ENCODE results near the gene AGBL1. TPM values are rescaled to one million over a fixed set of nuclear protein-coding genes. Genes with fewer than 3 reads are reported as not detected.

AGBL1 gene
- total RNA-seq, 4 donors from 2014 or later: 0.40 TPM; not detected in 3

- TF ChIP-seq, protein P1, sequence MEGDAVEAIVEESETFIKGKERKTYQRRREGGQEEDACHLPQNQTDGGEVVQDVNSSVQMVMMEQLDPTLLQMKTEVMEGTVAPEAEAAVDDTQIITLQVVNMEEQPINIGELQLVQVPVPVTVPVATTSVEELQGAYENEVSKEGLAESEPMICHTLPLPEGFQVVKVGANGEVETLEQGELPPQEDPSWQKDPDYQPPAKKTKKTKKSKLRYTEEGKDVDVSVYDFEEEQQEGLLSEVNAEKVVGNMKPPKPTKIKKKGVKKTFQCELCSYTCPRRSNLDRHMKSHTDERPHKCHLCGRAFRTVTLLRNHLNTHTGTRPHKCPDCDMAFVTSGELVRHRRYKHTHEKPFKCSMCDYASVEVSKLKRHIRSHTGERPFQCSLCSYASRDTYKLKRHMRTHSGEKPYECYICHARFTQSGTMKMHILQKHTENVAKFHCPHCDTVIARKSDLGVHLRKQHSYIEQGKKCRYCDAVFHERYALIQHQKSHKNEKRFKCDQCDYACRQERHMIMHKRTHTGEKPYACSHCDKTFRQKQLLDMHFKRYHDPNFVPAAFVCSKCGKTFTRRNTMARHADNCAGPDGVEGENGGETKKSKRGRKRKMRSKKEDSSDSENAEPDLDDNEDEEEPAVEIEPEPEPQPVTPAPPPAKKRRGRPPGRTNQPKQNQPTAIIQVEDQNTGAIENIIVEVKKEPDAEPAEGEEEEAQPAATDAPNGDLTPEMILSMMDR (IDR thresholded peaks at IDR 0.05): no peak
- no peak for TF ChIP-seq POLR2A (IDR thresholded peaks at IDR 0.05)
- no peak for DNase-seq
- Histone ChIP-seq H3K9me3 (no peaks in the 10 kb centered on the region), H3K4me1 (no peaks in the 10 kb centered on the region), H3K36me3 (no peaks in the 10 kb centered on the region), H3K4me3 (no peak overlapping the region), H3K27ac (no peak overlapping the region), H3K27me3 (no peaks in the 10 kb centered on the region)
These were observed 328.6 kb downstream of the AGBL1 start for GRCh38 chr15:86408261-86408660.

GRCh38 chr15:86411916-86412315 is 332.2 kb downstream of the AGBL1 start:
- Histone ChIP-seq H3K27me3 (no peaks in the 10 kb centered on the region), H3K9me3 (no peaks in the 10 kb centered on the region), H3K4me3 (no peak overlapping the region), H3K36me3 (no peaks in the 10 kb centered on the region), H3K27ac (no peak overlapping the region), H3K4me1 (no peaks in the 10 kb centered on the region)
- DNase-seq: no peak
- TF ChIP-seq POLR2A (IDR thresholded peaks at IDR 0.05): no peak
- TF ChIP-seq, protein P1 (IDR thresholded peaks at IDR 0.05): no peak

DNA sequence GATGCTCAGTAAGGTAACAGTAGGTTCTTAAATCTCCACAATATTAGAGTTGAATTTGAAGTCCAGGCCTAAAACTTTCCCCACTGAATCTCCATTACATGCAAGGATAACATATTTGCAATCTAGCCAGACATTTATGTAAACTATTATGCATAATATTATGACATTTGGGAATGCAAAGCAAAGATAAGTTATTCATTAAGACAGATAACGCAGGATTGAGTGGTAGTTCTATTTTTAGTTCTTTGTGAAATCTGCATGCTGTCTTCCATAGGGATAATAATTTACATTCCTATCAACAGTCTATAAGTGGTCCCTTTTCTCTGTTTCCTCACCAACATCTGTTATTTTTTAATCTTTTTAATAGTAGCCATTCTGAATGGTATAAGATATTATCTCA is 333.5 kb downstream of the AGBL1 start:
- Histone ChIP-seq H3K36me3 (no peaks in the 10 kb centered on the region), H3K4me1 (no peaks in the 10 kb centered on the region), H3K9me3 (no peaks in the 10 kb centered on the region), H3K27ac (no peak overlapping the region), H3K4me3 (no peak overlapping the region), H3K27me3 (no peaks in the 10 kb centered on the region)
- no peak for DNase-seq
- TF ChIP-seq, protein P1 (IDR thresholded peaks at IDR 0.05): no peak

GRCh38 chr15:86425746-86426145 is 346.1 kb downstream of the AGBL1 start:
- Histone ChIP-seq H3K4me3 (no peak overlapping the region), H3K27me3 (no peaks in the 10 kb centered on the region), H3K4me1 (no peaks in the 10 kb centered on the region), H3K27ac (no peak overlapping the region), H3K36me3 (no peaks in the 10 kb centered on the region), H3K9me3 (no peaks in the 10 kb centered on the region)
- TF ChIP-seq, protein P1 (IDR thresholded peaks at IDR 0.05): no peak
- TF ChIP-seq POLR2A (IDR thresholded peaks at IDR 0.05): no peak
- DNase-seq: no peak

GRCh38 chr15:86432861-86433260 is 353.2 kb downstream of the AGBL1 start:
- no peak for TF ChIP-seq POLR2A (IDR thresholded peaks at IDR 0.05)
- TF ChIP-seq, protein P1 (IDR thresholded peaks at IDR 0.05): no peak
- Histone ChIP-seq H3K27me3 (no peaks in the 10 kb centered on the region), H3K4me1 (no peaks in the 10 kb centered on the region), H3K9me3 (no peaks in the 10 kb centered on the region), H3K27ac (no peak overlapping the region), H3K4me3 (no peak overlapping the region), H3K36me3 (no peaks in the 10 kb centered on the region)
- DNase-seq: no peak

- DNase-seq: no peak
- H3K9me3 ChIP-seq: no peaks in the 10 kb centered on the region
- no peak overlapping the region for H3K27ac ChIP-seq
- no peaks in the 10 kb centered on the region for H3K4me1 ChIP-seq
- H3K27me3 ChIP-seq: no peaks in the 10 kb centered on the region
- H3K4me3 ChIP-seq: no peak overlapping the region
- TF ChIP-seq, protein P1 (IDR thresholded peaks at IDR 0.05): no peak
- no peak for TF ChIP-seq POLR2A (IDR thresholded peaks at IDR 0.05)
- no peaks in the 10 kb centered on the region for H3K36me3 ChIP-seq
These were observed 354.3 kb downstream of the AGBL1 start for GRCh38 chr15:86433983-86434382.

Data from Peyer's patch (tissue), 4 donors.